Measurements from ENCODE around the gene SMIM10L2A. TPM values are rescaled to one million over a fixed set of nuclear protein-coding genes. Genes with fewer than 3 reads are reported as not detected.

SMIM10L2A gene
- total and polyA plus RNA-seq, 2 experiments from 2014 or later = 1.4 to 5.6 TPM

DNA sequence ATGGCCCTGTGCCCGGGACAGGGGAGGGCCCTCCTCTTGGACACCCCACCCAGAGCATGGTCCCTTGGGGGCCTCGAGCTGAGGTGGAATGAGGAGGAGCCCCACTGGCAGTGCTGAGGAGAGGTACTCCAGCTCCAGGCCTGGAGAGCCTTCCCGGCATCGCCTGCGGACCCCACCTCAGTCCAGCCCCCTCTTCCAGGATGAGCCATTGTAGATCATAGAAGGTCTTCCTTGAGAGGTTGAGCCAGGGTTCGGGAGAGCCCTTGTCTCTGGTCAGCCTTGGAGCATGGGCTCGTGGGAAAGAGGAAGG lies 16.9 kb downstream of the SMIM10L2A start:
- H3F3A ChIP-seq (replicated peaks; ENCODE audit: low read depth) = no peaks in the 10 kb centered on the region
- TF ChIP-seq JUNB (IDR thresholded peaks at IDR 0.05; ENCODE audit: unreplicated experiment) (no peak), STAT1 (IDR thresholded peaks at IDR 0.05; ENCODE audit: unreplicated experiment) (no peak)
- peaks cover 4% of the 10 kb centered on the region for H3K27me3 Mint-ChIP-seq (ENCODE audit: insufficient read depth, low read depth, poor library complexity)
- H3K79me2 ChIP-seq (replicated peaks; ENCODE audit: insufficient read depth) = no peaks in the 10 kb centered on the region
- no peaks in the 10 kb centered on the region for H3K9me2 ChIP-seq (ENCODE audit: insufficient read depth)
- no peaks in the 10 kb centered on the region for H3K36me3 ChIP-seq (ENCODE audit: insufficient read depth)
- H3K4me1 Mint-ChIP-seq = no peaks in the 10 kb centered on the region
- H3K4me3 Mint-ChIP-seq = no peak overlapping the region
- ATAC-seq (no peak), DNase-seq (ENCODE audit: low spot score) (no peak)
- H4K20me1 ChIP-seq (replicated peaks; ENCODE audit: insufficient read depth) = no peaks in the 10 kb centered on the region
- no peak overlapping the region for H2AFZ ChIP-seq
- no peak overlapping the region for H3K4me3 ChIP-seq
- H3K9me3 Mint-ChIP-seq = no peaks in the 10 kb centered on the region; the same call in 2 of the 3 replicates
- H3K36me3 Mint-ChIP-seq (ENCODE audit: low read depth) = no peaks in the 10 kb centered on the region
- no peaks in the 10 kb centered on the region for H3K4me1 ChIP-seq (ENCODE audit: insufficient read depth)
- H3K27ac Mint-ChIP-seq = no peak overlapping the region
- no peaks in the 10 kb centered on the region for H3K27me3 ChIP-seq (ENCODE audit: insufficient read depth)
- no peak overlapping the region for H3K4me2 ChIP-seq
- no peak overlapping the region for H3K27ac ChIP-seq (ENCODE audit: low read depth)

DNA sequence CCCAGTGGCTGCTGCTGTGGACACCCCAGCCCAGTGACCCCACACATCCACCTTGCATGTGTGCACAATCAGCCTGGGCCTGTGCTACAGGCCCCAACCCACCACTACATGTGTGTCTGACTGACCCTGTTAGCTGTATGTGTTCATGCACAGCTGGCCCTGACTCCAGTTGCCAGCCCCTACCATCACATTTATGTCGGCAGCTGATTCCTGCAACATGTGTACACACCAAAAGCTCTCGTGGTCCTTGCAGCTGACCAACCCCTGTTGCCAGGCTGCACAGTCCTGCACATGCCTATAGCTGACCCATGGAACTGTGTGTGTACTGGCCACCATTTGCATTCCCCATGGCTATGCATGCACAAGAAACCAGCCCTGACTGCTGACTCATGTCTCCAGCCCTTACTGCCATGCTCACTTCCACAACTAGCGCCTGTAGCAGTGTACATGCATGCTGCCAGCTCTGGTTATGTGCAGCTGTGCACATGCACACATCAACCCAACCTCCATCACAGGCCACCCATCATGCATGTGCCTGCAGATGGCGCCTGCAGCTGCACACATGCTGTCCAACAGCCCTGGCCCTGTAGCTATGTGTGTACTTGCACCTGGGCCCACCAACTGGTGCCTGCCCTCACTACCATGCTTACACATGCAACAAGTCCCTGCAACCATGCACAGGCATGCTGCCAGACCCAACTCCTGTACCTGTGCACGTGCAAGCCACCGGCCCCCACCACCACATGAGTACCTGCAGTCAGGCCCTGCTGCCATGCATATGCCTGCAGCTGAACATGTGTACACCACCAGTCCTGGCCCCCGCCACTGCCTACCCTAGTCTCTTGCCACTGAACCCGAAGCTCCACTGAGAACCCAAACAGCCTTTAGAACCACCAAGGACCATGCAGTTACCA lies 28.1 kb downstream of the SMIM10L2A start:
- ATAC-seq = no peak
- H3K4me3 Mint-ChIP-seq = no peak overlapping the region
- Histone ChIP-seq H3K27ac (ENCODE audit: low read depth) (no peak overlapping the region), H4K20me1 (replicated peaks; ENCODE audit: insufficient read depth) (no peaks in the 10 kb centered on the region), H3K27me3 (ENCODE audit: insufficient read depth) (no peaks in the 10 kb centered on the region), H3K4me2 (no peak overlapping the region), H3K36me3 (ENCODE audit: insufficient read depth) (no peaks in the 10 kb centered on the region), H3K9me2 (ENCODE audit: insufficient read depth) (no peaks in the 10 kb centered on the region), H3F3A (replicated peaks; ENCODE audit: low read depth) (no peaks in the 10 kb centered on the region), H3K4me3 (no peak overlapping the region), H3K79me2 (replicated peaks; ENCODE audit: insufficient read depth) (no peaks in the 10 kb centered on the region), H3K4me1 (ENCODE audit: insufficient read depth) (no peaks in the 10 kb centered on the region), H2AFZ (no peak overlapping the region)
- no peaks in the 10 kb centered on the region for H3K27me3 Mint-ChIP-seq (ENCODE audit: insufficient read depth, low read depth, poor library complexity)
- no peak overlapping the region for H3K27ac Mint-ChIP-seq
- H3K9me3 Mint-ChIP-seq = no peaks in the 10 kb centered on the region
- H3K36me3 Mint-ChIP-seq (ENCODE audit: low read depth) = no peaks in the 10 kb centered on the region
- no peak for DNase-seq (ENCODE audit: low spot score)
- H3K4me1 Mint-ChIP-seq = peaks cover 3% of the 10 kb centered on the region
- TF ChIP-seq, protein P1, sequence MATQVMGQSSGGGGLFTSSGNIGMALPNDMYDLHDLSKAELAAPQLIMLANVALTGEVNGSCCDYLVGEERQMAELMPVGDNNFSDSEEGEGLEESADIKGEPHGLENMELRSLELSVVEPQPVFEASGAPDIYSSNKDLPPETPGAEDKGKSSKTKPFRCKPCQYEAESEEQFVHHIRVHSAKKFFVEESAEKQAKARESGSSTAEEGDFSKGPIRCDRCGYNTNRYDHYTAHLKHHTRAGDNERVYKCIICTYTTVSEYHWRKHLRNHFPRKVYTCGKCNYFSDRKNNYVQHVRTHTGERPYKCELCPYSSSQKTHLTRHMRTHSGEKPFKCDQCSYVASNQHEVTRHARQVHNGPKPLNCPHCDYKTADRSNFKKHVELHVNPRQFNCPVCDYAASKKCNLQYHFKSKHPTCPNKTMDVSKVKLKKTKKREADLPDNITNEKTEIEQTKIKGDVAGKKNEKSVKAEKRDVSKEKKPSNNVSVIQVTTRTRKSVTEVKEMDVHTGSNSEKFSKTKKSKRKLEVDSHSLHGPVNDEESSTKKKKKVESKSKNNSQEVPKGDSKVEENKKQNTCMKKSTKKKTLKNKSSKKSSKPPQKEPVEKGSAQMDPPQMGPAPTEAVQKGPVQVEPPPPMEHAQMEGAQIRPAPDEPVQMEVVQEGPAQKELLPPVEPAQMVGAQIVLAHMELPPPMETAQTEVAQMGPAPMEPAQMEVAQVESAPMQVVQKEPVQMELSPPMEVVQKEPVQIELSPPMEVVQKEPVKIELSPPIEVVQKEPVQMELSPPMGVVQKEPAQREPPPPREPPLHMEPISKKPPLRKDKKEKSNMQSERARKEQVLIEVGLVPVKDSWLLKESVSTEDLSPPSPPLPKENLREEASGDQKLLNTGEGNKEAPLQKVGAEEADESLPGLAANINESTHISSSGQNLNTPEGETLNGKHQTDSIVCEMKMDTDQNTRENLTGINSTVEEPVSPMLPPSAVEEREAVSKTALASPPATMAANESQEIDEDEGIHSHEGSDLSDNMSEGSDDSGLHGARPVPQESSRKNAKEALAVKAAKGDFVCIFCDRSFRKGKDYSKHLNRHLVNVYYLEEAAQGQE (IDR thresholded peaks at IDR 0.05; ENCODE audit: unreplicated experiment) = no peak
- TF ChIP-seq, protein P2, sequence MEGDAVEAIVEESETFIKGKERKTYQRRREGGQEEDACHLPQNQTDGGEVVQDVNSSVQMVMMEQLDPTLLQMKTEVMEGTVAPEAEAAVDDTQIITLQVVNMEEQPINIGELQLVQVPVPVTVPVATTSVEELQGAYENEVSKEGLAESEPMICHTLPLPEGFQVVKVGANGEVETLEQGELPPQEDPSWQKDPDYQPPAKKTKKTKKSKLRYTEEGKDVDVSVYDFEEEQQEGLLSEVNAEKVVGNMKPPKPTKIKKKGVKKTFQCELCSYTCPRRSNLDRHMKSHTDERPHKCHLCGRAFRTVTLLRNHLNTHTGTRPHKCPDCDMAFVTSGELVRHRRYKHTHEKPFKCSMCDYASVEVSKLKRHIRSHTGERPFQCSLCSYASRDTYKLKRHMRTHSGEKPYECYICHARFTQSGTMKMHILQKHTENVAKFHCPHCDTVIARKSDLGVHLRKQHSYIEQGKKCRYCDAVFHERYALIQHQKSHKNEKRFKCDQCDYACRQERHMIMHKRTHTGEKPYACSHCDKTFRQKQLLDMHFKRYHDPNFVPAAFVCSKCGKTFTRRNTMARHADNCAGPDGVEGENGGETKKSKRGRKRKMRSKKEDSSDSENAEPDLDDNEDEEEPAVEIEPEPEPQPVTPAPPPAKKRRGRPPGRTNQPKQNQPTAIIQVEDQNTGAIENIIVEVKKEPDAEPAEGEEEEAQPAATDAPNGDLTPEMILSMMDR (conservative IDR thresholded peaks at IDR 0.05; ENCODE audit: low read depth in 2 of 2) = peak in 1 of 2 experiments; percentile 23; a peak in 1 of 4 replicates

All from GM23338 (cell line).